Mesenchymal stem cell (in vitro differentiated cells and primary cell): ENCODE results near the gene ACTN3.
"Not testable (repeated sequence)": the region's sequence is repeated elsewhere in the genome, so short reads cannot be mapped to it uniquely, and the experiment has no call there.

ENCODE experiments used
- DNase-seq: peaks from one replicate; pipeline ENCODE4 v3.0.0-alpha.2; 2013
- H2AFZ ChIP-seq: one replicate; pipeline ENCODE4 v1.6.1; 2013; ENCODE audit warnings: low read depth, mild to moderate bottlenecking, control low read depth, inconsistent platforms, low read length, moderate library complexity
- H2AK5ac ChIP-seq: 2 replicates; pipeline ENCODE4 v1.6.1; 2013; ENCODE audit warnings: low read length, moderate library complexity, mild to moderate bottlenecking, inconsistent platforms; ENCODE audit not compliant: severe bottlenecking
- H2BK120ac ChIP-seq: one replicate; pipeline ENCODE4 v1.6.1; 2013; ENCODE audit warnings: low read depth, mild to moderate bottlenecking, inconsistent platforms, low read length, moderate library complexity
- H2BK12ac ChIP-seq, 2 experiments: one replicate each; pipeline ENCODE4 v1.6.1; 2013; ENCODE audit warnings: inconsistent platforms in 2 of 2, low read length in 2 of 2, mild to moderate bottlenecking in 2 of 2, moderate library complexity in 2 of 2, control low read depth in 1 of 2
- H2BK15ac ChIP-seq: one replicate; pipeline ENCODE4 v1.6.1; 2013; ENCODE audit warnings: mild to moderate bottlenecking, low read depth, inconsistent platforms; ENCODE audit not compliant: poor library complexity, severe bottlenecking
- H2BK5ac ChIP-seq: 2 replicates; pipeline ENCODE4 v1.6.1; 2013; ENCODE audit warnings: low read depth, mild to moderate bottlenecking, low read length, control low read depth, inconsistent platforms; ENCODE audit not compliant: poor library complexity, severe bottlenecking
- H3K14ac ChIP-seq, 2 experiments: one replicate each; pipeline ENCODE4 v1.6.1; 2013; ENCODE audit warnings: inconsistent platforms in 2 of 2, low read length in 2 of 2, control low read depth in 1 of 2, mild to moderate bottlenecking in 1 of 2, moderate library complexity in 1 of 2
- H3K18ac ChIP-seq, 2 experiments: one replicate each; pipeline ENCODE4 v1.6.1; 2013; ENCODE audit warnings: inconsistent platforms in 2 of 2, low read length in 2 of 2, control low read depth in 1 of 2, low read depth in 1 of 2, mild to moderate bottlenecking in 1 of 2
- H3K23ac ChIP-seq, 2 experiments: one replicate each; pipeline ENCODE4 v1.6.1; 2013; ENCODE audit warnings: inconsistent platforms in 2 of 2, low read length in 2 of 2, mild to moderate bottlenecking in 2 of 2, moderate library complexity in 2 of 2, control low read depth in 1 of 2
- H3K27ac ChIP-seq: 2 replicates; pipeline ENCODE4 v1.5.1; 2013; ENCODE audit warnings: mild to moderate bottlenecking, moderate library complexity, low read length, control low read depth, inconsistent platforms; ENCODE audit not compliant: poor library complexity, severe bottlenecking
- H3K27me3 ChIP-seq, 2 experiments: 2 replicates each; pipeline versions ENCODE4 v1.6.1 to v1.7.0; 2013; ENCODE audit warnings: low read length in 2 of 2, mild to moderate bottlenecking in 2 of 2, moderate library complexity in 2 of 2, control low read depth in 1 of 2, inconsistent platforms in 1 of 2; ENCODE audit not compliant: control insufficient read depth in 1 of 2, insufficient read depth in 1 of 2
- H3K36me3 ChIP-seq, 2 experiments: 2 replicates each; pipeline versions ENCODE4 v1.6.1 to v1.7.0; 2013; ENCODE audit warnings: low read length in 2 of 2, control low read depth in 1 of 2, inconsistent platforms in 1 of 2, low read depth in 1 of 2, mild to moderate bottlenecking in 1 of 2; ENCODE audit not compliant: insufficient read depth in 2 of 2, control insufficient read depth in 1 of 2
- H3K4ac ChIP-seq, 2 experiments: one replicate each; pipeline ENCODE4 v1.6.1; 2013; ENCODE audit warnings: inconsistent platforms in 2 of 2, low read length in 2 of 2, mild to moderate bottlenecking in 2 of 2, moderate library complexity in 2 of 2, control low read depth in 1 of 2, low read depth in 1 of 2
- H3K4me1 ChIP-seq: 2 replicates; pipeline ENCODE4 v1.6.1; 2013; ENCODE audit warnings: low read depth, low read length, control low read depth; ENCODE audit not compliant: control insufficient read depth, insufficient read depth
- H3K4me2 ChIP-seq: 2 replicates; pipeline ENCODE4 v1.6.1; 2013; ENCODE audit warnings: low read length, mild to moderate bottlenecking, inconsistent platforms; ENCODE audit not compliant: poor library complexity, severe bottlenecking
- H3K4me3 ChIP-seq, 2 experiments: 2 replicates each; pipeline versions ENCODE4 v1.5.1 to v1.7.0; 2013; ENCODE audit warnings: low read length in 2 of 2, mild to moderate bottlenecking in 2 of 2, control low read depth in 1 of 2, low read depth in 1 of 2; ENCODE audit not compliant: insufficient read depth in 1 of 2
- H3K79me1 ChIP-seq: replicated peaks from 2 replicates; pipeline ENCODE4 v1.6.1; 2013; ENCODE audit warnings: mild to moderate bottlenecking, control low read depth, low read length, inconsistent platforms; ENCODE audit not compliant: poor library complexity, severe bottlenecking
- H3K9ac ChIP-seq: 2 replicates; pipeline ENCODE4 v1.7.0; 2013; ENCODE audit warnings: mild to moderate bottlenecking, low read length, moderate library complexity
- H3K9me3 ChIP-seq: 2 replicates; pipeline ENCODE4 v1.7.0; 2013; ENCODE audit warnings: mild to moderate bottlenecking, low read length; ENCODE audit not compliant: control insufficient read depth
- H4K8ac ChIP-seq: one replicate; pipeline ENCODE4 v1.6.1; 2013; ENCODE audit warnings: inconsistent platforms, mild to moderate bottlenecking, low read length, moderate library complexity
- H4K91ac ChIP-seq: one replicate; pipeline ENCODE4 v1.6.1; 2013; ENCODE audit warnings: mild to moderate bottlenecking, low read length, inconsistent platforms
- WGBS: methylation state at CpG from one replicate; pipeline ENCODE4 v1.1.7; 2013; ENCODE audit warnings: mixed read lengths; 5-methylcytosine and 5-hydroxymethylcytosine counted together

Gene ACTN3

GRCh38 chr11:66540598-66540997, 6.1 kb upstream of the ACTN3 start:
- H2BK5ac ChIP-seq, H3K4me2 ChIP-seq, H3K9me3 ChIP-seq, H4K91ac ChIP-seq, H3K4ac ChIP-seq, H2BK15ac ChIP-seq, H4K8ac ChIP-seq, H2AK5ac ChIP-seq, H2AFZ ChIP-seq, H3K4me3 ChIP-seq, H3K27ac ChIP-seq, H2BK12ac ChIP-seq, H3K18ac ChIP-seq, H3K27me3 ChIP-seq, H2BK120ac ChIP-seq, H3K14ac ChIP-seq, H3K9ac ChIP-seq, H3K23ac ChIP-seq, DNase-seq: not testable (repeated sequence)
- WGBS, result 91% methylated on average over 8 of the region's 8 CpGs
- Histone ChIP-seq H3K79me1 (peaks cover 17% of the 10 kb centered on the region), H3K36me3 (peaks cover 39 to 51% of the 10 kb centered on the region in 2 experiments), H3K4me1 (peaks cover 13% of the 10 kb centered on the region)

DNA sequence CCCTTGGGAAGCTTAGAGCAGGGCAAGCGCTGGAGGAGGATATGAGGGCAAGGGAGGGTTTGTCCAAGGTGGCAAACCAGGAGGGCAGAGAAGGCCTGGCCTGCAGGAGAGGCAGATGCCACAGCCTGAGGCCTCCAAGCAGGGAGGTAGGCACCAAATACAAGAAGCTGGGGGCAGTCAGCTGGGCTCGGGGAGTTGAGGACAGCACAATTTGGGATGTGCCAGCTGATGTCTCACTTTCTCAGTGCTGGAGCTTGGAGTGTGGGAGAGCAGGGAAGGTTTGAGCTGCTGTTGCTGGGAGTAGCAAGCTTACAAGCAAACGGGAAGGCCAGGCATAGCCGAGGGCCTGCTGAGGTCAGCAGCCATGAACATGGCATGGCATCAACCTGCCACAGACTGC, 4.8 kb upstream of the ACTN3 start:
- Histone ChIP-seq H4K91ac (no peak overlapping the region), H3K27ac (no peak overlapping the region), H3K14ac (no peak overlapping the region), H2BK120ac (no peak overlapping the region), H3K9me3 (no peaks in the 10 kb centered on the region), H2AK5ac (no peak overlapping the region), H3K27me3 (peaks cover 0 to 4% of the 10 kb centered on the region in 2 experiments), H2AFZ (no peak overlapping the region), H3K4me3 (no peak overlapping the region), H3K4ac (no peak overlapping the region), H3K79me1 (peaks cover 17% of the 10 kb centered on the region), H2BK5ac (no peak overlapping the region), H3K4me1 (peaks cover 20% of the 10 kb centered on the region), H4K8ac (no peak overlapping the region), H3K9ac (peak overlapping the region; percentile 59), H3K36me3 (peaks cover 28 to 47% of the 10 kb centered on the region in 2 experiments), H3K23ac (no peak overlapping the region), H3K18ac (no peak overlapping the region), H2BK12ac (no peak overlapping the region), H3K4me2 (no peak overlapping the region), H2BK15ac (no peak overlapping the region)
- no peak for DNase-seq
- WGBS, result 98% methylated on average over 4 of the region's 4 CpGs

DNA sequence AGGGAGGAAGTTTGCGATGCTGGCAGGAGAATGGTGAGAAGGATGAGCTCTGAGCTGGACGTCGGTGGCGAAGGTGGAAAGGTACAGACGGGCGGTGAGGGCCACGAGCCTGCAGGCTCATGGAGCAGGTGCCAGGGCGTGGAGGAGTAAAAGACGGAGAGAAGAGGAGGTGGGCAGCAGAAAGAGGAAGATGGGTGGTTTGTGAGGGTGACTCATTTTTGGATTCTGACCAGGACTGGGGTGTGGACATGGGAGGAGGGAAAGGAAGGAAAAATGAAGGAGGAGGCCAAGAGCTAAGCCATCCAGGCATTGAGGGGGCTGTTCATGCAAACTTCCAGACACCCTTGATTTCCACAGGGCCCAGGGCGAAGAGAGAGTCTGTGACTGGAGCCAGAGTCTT, 4.3 kb upstream of the ACTN3 start:
- peaks cover 24% of the 10 kb centered on the region for H3K4me1 ChIP-seq
- no peak overlapping the region for H2BK5ac ChIP-seq

DNA sequence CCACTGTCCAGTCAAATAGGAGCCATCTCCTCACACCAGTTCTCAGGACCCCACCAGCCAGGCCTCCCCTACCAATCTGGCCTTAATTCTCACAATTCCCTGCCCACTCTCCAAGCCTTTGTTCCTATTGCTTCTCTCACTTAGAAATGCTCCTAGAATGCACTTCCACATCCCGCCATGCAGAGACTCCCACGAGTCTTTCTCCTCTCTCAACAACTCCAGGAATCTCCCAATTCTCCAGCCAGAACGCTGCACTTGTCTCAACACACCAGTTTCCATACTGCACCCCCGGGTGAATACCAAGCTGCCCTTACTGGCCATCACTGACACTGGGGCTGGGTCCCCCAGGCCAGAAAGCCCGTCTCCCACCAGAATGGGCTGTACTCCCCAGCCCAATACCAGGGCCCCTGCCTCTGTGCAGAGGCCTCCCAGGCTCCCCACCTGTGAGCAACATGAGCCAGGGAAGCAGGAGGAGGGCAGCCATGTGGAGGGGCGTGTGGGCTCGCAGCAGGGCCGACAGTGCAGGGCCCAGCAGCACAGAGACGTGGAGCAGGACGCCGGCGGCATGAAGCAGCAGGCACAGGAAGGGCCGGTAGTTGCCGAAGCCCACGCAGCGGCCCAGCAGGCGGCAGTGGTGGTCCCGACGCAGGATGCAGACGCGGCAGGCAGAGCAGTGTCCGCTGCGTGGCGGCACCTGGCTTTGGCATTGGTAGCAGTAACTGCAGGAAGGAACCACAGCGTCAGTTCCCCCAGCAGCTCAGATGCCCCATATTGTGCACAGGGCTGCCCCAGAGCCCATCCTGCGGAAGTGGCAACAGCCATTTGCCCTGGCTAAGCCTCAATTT, 3.2 kb upstream of the ACTN3 start:
- Histone ChIP-seq H2BK5ac (no peak overlapping the region), H3K4me3 (no peak overlapping the region), H3K27me3 (peaks cover 0 to 15% of the 10 kb centered on the region in 2 experiments), H3K4me2 (peak overlapping the region; percentile 25), H2BK15ac (no peak overlapping the region), H3K9ac (peak overlapping the region; percentile 37), H3K4me1 (peaks cover 24% of the 10 kb centered on the region), H3K14ac (no peak overlapping the region), H3K4ac (no peak overlapping the region), H3K36me3 (peaks cover 27 to 40% of the 10 kb centered on the region in 2 experiments), H3K9me3 (no peaks in the 10 kb centered on the region), H2BK120ac (no peak overlapping the region), H2BK12ac (no peak overlapping the region), H2AK5ac (no peak overlapping the region), H3K23ac (no peak overlapping the region), H4K91ac (peak overlapping the region; percentile 59), H4K8ac (peak overlapping the region; percentile 86), H3K27ac (no peak overlapping the region), H3K79me1 (peaks cover 17% of the 10 kb centered on the region), H2AFZ (peak overlapping the region; percentile 1), H3K18ac (no peak overlapping the region)
- DNase-seq, result peak; percentile 69
- WGBS, result 39% methylated on average over 26 of the region's 26 CpGs

More for the DNA sequence above, 4.3 kb upstream of the ACTN3 start:
- no peak overlapping the region for H3K23ac ChIP-seq
- H4K91ac ChIP-seq, result no peak overlapping the region
- H3K9ac ChIP-seq, result peak overlapping the region; percentile 59
- no peak overlapping the region for H4K8ac ChIP-seq
- H3K4me3 ChIP-seq, result no peak overlapping the region
- no peaks in the 10 kb centered on the region for H3K9me3 ChIP-seq
- no peak overlapping the region for H2BK12ac ChIP-seq
- H3K36me3 ChIP-seq, result peaks cover 27 to 42% of the 10 kb centered on the region in 2 experiments
- 92% methylated on average over 10 of the region's 10 CpGs for WGBS
- no peak overlapping the region for H2AK5ac ChIP-seq
- no peak overlapping the region for H3K18ac ChIP-seq
- H3K4me2 ChIP-seq, result no peak overlapping the region
- no peak overlapping the region for H3K4ac ChIP-seq
- H3K27me3 ChIP-seq, result peaks cover 0 to 9% of the 10 kb centered on the region in 2 experiments
- no peak overlapping the region for H3K27ac ChIP-seq
- no peak overlapping the region for H2BK15ac ChIP-seq
- H2AFZ ChIP-seq, result no peak overlapping the region
- H3K14ac ChIP-seq, result no peak overlapping the region
- H3K79me1 ChIP-seq, result peaks cover 17% of the 10 kb centered on the region
- no peak for DNase-seq
- H2BK120ac ChIP-seq, result no peak overlapping the region
